Erythroblast (primary cell): ENCODE results near the gene TGM2.

Experiments
- GATA1 ChIP-seq: IDR thresholded peaks from 2 replicates; pipeline ENCODE4 v1.6.1; 2011; ENCODE audit warnings: low read depth, mild to moderate bottlenecking, control low read depth, low read length, moderate library complexity
- POLR2A ChIP-seq: IDR thresholded peaks from 2 replicates; pipeline ENCODE4 v1.6.1; 2011; ENCODE audit warnings: mild to moderate bottlenecking, low read length

GRCh38 chr20:38165966-38166702 is 1.1 kb upstream of the TGM2 start:
- TF ChIP-seq POLR2A, result no peak
- no peak for TF ChIP-seq GATA1
